GM21526 (cell line): ENCODE measurements around the gene CLEC12A.
A peak's percentile ranks its signal among the peaks of the same experiment; 100 is the strongest.
"Not testable (repeated sequence)": the region's sequence is repeated elsewhere in the genome, so short reads cannot be mapped to it uniquely, and the experiment has no call there.

Experiments used
- ATAC-seq: cut with Tn5 transposase; IDR thresholded peaks from one replicate; pipeline ENCODE4 v1.9.1; 2021; ENCODE audit warnings: moderate library complexity; ENCODE audit not compliant: unreplicated experiment, low FRiP score

CLEC12A gene

GRCh38 chr12:9971181-9971580 is at the start of gene CLEC12A:
Gene CLEC12A (plus strand): TSS chr12:9971409. CDS start chr12:9971597, 188 bp downstream.
- no peak for ATAC-seq

GRCh38 chr12:9922429-9922828 is 48.8 kb upstream of the CLEC12A start:
- no peak for ATAC-seq

GRCh38 chr12:9925705-9926393 is 45.4 kb upstream of the CLEC12A start:
- no peak for ATAC-seq

- no peak for ATAC-seq
Observed at GRCh38 chr12:9926876-9927275, 44.3 kb upstream of the CLEC12A start.

GRCh38 chr12:9928607-9929006 is 42.6 kb upstream of the CLEC12A start:
- ATAC-seq, result no peak

- ATAC-seq, result no peak
Observed at GRCh38 chr12:9931245-9931644, 40.0 kb upstream of the CLEC12A start.

GRCh38 chr12:9932270-9932669 is 38.9 kb upstream of the CLEC12A start, which contains the start of gene CLEC2A:
Gene CLEC2A (minus strand): TSS chr12:9932370. CDS start chr12:9932329, 41 bp downstream.
- no peak for ATAC-seq

- ATAC-seq, result no peak
Observed at GRCh38 chr12:9933958-9934357, 37.3 kb upstream of the CLEC12A start.

- no peak for ATAC-seq
Observed at GRCh38 chr12:9935026-9935425, 36.2 kb upstream of the CLEC12A start.

- no peak for ATAC-seq
Observed at GRCh38 chr12:9936591-9936990, 34.6 kb upstream of the CLEC12A start.

- no peak for ATAC-seq
Observed at GRCh38 chr12:9940375-9940774, 30.8 kb upstream of the CLEC12A start.

- ATAC-seq, result no peak
Observed at GRCh38 chr12:9941838-9942237, 29.4 kb upstream of the CLEC12A start.

GRCh38 chr12:9943240-9943639 is 28.0 kb upstream of the CLEC12A start:
- ATAC-seq, result no peak

- no peak for ATAC-seq
Observed at GRCh38 chr12:9944391-9944790, 26.8 kb upstream of the CLEC12A start.

GRCh38 chr12:9947674-9948073 is 23.5 kb upstream of the CLEC12A start:
- ATAC-seq, result no peak

- peak; percentile 93 for ATAC-seq
Observed at GRCh38 chr12:9948606-9949296, 22.5 kb upstream of the CLEC12A start.

GRCh38 chr12:9951026-9951675 is 20.1 kb upstream of the CLEC12A start:
- ATAC-seq, result no peak

GRCh38 chr12:9952954-9953729 is 18.1 kb upstream of the CLEC12A start:
- not testable (repeated sequence) for ATAC-seq

- ATAC-seq, result no peak
Observed at GRCh38 chr12:9957834-9958233, 13.4 kb upstream of the CLEC12A start.

- no peak for ATAC-seq
Observed at GRCh38 chr12:9960590-9960989, 10.6 kb upstream of the CLEC12A start.

GRCh38 chr12:9961106-9961505 is 10.1 kb upstream of the CLEC12A start:
- ATAC-seq, result no peak
